ENCODE measurements around the gene ARFGEF3.
"Not testable (repeated sequence)": the region's sequence is repeated elsewhere in the genome, so short reads cannot be mapped to it uniquely, and the experiment has no call there.

The ARFGEF3 gene

DNA sequence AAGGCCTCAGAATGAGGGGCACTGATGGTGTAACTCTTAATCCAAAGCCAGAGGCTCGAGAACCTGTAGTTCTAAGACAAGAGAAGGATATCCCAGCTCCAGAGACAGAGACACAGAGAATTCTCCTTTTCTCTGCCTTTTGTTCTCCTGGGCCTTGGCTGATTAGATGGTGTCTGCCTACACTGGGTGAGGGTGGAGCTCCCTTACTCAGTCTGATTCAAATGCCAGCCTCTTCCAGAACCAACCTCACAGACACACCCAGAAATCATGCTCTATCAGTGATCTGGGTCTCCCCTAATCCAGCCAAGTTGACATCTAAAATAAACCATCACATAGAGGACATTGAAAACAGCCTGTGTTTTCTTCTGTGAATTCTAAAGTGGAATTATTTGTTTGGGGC lies 148.0 kb downstream of the ARFGEF3 start:
- DNase-seq: no peak

GRCh38 chr6:138310294-138310693 lies 148.6 kb downstream of the ARFGEF3 start:
- no peak for DNase-seq

DNA sequence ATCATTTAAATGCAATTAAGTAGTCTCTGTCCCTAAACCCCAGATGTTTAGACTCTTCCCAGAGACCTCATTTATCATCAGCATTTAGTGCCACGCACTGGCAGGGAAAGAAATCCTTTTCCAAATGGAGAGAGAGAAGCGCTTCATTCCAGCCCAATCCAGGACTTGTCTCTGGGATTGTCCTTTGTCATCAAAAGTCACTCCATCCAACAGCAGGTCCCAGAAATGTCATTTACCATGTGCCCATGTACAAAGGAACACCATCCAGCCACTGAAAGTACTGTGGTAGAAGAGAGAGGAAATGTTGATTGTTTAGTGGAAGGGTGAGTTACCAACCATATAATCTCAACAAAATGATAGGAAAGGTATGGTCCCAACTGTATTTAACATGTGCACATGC lies 149.1 kb downstream of the ARFGEF3 start:
- DNase-seq: no peak

DNA sequence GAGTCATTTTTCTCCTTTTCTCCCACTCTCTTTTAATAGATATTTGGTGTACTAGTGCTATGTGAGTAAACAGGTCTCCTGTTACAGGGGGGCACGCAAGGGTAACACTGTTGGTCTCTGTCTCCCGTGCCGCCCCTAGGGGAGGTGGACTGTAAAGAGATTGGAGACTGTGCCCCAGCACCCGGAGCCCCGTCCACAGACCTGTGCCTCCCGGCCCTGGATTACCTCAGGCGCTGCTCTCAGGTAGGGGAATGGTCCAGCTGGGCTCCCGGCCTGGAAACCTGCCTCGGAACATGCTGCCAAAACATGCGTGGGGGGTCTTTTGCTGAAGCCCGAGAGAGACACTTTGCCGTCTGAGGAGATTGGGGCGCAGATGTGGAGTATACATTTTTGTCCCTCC lies 149.5 kb downstream of the ARFGEF3 start:
- DNase-seq: no peak

GRCh38 chr6:138318741-138319375 lies 157.1 kb downstream of the ARFGEF3 start:
- DNase-seq: no peak

DNA sequence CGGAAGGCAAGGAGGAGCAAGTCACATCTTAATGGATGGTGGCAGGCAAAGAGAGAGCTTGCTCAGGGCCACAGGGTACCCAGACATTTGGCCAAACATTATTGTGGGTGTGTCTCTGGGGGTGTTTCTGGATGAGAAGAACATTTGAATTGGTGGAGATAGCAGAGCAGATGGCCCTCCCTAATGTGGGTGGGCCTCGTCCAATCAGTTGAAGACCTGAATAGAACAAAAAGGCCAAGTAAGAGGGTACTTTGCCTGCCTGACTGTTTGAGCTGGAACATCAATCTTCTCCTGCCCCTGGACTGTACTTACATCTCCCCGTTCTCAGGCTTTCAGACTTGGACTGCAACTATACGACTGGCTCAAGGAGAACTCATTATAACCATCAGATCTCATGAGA lies 160.2 kb downstream of the ARFGEF3 start:
- DNase-seq: no peak

GRCh38 chr6:138323821-138324220 lies 162.1 kb downstream of the ARFGEF3 start:
- no peak for DNase-seq

DNA sequence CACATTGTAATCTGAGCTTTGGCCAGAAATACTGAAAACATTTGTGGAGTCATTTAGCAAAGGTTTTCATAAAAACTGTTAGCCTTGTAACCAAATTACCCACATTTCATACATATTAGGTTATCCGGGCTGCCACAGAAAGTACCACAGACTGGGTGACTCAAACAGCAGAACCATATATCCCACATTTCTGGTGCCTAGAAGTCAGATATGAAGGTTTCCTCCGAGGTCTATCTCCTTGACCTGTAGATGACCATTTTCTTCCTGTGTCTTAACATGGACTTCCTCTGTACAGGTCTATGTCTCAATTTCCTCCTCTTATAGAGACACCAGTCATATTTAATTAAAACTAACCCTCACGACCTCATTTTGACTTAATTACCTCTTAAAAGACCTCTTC lies 166.5 kb downstream of the ARFGEF3 start:
- DNase-seq: no peak

- DNase-seq: no peak
Measured at GRCh38 chr6:138330763-138331162, 169.0 kb downstream of the ARFGEF3 start.

DNA sequence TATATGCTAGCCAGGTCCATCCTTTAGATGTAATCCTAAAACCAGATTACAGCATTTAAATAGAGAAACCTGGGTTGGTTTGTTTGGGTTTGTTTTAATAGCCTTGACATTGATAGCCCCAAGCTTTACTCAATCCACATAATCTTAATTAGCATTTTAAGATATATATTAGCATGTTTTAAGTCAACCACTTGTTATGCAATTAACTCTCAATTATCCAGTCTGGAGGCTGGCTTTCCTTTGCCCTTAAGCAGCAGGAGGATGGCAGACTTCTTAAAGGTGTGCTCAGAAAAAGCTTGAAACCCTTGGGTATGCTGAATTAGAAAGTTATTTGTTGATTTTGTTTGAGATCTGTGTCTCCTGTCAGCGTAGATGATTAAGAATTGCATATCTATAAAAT lies 169.7 kb downstream of the ARFGEF3 start:
- DNase-seq: no peak

DNA sequence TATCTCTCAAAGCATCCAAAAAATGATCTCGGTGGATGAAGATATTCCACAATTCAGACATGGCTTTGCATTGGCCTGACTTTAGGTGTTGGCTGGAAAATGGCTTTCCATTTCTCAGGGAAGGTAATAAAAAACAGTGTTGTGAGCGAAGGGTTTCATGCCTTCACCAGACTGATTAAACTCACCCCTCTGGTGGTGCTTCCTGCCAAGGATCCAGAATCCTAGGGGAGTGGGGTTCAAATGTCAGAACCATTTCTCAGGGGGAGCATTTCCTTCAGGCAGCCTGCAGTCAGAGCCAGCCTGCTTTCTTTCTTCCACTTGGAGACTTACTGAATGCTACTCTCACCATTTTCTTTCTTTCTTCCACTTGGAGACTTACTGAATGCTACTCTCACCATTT lies 170.2 kb downstream of the ARFGEF3 start:
- no peak for DNase-seq

DNA sequence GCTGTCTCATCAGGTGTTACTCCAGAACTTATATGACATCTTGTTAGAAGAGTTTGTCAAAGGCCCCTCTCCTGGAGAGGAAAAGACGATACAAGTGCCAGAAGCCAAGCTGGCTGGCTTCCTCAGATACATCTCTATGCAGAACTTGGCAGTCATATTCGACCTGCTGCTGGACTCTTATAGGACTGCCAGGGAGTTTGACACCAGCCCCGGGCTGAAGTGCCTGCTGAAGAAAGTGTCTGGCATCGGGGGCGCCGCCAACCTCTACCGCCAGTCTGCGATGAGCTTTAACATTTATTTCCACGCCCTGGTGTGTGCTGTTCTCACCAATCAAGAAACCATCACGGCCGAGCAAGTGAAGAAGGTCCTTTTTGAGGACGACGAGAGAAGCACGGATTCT lies 172.3 kb downstream of the ARFGEF3 start:
- no peak for DNase-seq

DNA sequence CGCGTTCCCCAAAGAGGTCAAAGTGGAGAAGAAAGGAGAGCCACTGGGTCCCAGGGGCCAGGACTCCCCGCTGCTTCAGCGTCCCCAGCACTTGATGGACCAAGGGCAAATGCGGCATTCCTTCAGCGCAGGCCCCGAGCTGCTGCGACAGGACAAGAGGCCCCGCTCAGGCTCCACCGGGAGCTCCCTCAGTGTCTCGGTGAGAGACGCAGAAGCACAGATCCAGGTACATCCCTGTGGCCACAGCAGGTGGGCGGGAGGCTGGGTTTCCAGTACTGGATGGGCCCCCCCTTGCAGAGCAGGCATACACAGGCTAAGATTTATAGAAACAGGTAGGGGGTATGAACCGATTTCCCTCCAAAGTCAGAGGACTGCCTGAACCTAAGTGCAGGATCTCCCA lies 173.2 kb downstream of the ARFGEF3 start:
- no peak for DNase-seq

DNA sequence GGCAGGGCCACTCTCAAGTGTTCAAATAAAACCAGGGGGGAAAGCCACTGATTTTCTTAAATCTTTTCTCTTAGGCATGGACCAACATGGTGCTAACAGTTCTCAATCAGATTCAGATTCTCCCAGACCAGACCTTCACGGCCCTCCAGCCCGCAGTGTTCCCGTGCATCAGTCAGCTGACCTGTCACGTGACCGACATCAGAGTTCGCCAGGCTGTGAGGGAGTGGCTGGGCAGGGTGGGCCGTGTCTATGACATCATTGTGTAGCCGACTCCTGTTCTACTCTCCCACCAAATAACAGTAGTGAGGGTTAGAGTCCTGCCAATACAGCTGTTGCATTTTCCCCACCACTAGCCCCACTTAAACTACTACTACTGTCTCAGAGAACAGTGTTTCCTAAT lies 174.5 kb downstream of the ARFGEF3 start:
- DNase-seq: no peak

- no peak for DNase-seq
Measured at GRCh38 chr6:138337076-138337475, 175.3 kb downstream of the ARFGEF3 start.

- DNase-seq: no peak
Measured at GRCh38 chr6:138339024-138339423, 177.3 kb downstream of the ARFGEF3 start.

- DNase-seq: no peak
Measured at GRCh38 chr6:138341176-138341575, 179.4 kb downstream of the ARFGEF3 start.

DNA sequence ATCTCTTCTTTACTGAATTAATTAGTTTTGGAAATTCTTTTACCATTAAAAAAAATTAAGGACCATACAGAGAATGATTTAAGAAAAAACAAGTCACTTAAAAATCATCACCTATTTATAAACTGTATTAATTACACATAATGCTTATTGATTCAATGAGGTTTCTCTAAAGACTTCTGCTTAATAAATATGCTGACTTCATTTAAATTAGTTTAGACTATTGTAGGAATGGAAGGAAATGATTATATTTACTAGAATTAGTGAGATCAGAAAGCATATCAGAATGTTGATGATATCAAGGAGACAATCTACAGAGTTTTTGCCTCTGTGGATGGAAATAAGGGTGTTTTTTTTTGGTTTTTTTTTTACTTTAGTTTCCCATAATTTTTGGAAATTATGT lies 181.4 kb downstream of the ARFGEF3 start:
- no peak for DNase-seq

- no peak for DNase-seq
Measured at GRCh38 chr6:138345565-138346285, 184.0 kb downstream of the ARFGEF3 start.

DNA sequence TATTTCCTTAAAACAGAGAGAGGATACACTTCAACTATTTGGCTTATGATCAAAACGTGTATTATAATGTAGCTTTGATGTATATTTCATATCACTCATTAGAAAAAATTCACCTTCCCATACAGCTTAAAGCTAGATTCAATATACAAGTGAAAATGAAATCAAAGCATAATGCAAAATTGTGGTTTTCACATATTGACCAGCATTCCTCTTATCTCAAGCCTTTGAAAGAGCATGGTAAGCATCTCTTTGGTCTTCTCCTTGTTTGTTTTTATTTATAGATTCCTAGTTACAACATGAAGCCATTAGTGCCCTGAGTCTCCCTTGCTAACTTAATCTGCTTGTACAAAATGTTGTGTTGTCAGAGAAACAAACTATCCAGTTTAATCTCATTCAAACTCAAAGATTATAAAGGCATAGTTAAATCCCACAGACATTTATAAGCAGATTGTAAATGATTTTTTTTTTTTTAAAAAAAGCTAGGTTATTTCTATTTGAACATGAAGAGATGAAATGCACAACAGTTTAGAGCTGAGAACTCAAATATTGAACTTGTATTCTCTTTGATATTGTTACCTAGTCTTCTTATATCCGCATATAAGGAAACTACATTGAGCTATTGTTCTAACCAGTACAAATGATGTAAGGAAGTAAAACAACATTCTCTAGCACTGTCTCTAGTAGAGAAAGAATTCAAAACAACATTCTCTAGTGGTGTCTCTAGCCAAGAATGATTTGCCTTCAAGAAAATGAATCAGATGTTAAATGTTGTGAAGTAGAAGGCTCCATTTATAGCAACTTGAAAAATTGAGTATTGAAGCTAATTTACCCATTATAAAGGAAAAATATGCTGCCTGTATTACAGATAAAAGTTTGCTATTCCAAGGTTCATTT lies 184.8 kb downstream of the ARFGEF3 start:
- no peak for DNase-seq

DNA sequence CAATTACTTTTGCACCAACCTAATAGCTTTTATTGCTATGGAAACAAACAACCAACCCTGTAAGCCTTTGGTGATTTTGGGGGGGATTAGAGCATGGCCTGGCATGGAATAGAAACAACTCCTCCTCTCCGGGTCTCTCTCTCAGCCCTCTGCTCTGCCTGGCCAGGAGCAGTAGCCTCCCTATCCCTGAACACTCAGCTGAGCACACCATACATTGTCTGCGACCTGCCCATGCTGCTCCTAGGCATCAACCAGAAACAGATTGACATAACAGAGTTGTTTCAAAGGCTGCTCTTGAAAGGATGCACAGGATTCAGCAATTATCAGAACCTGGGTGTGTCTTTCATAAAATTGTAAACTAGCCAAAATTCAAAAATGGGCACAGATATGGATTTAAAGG lies 186.1 kb downstream of the ARFGEF3 start:
- DNase-seq: no peak

DNA sequence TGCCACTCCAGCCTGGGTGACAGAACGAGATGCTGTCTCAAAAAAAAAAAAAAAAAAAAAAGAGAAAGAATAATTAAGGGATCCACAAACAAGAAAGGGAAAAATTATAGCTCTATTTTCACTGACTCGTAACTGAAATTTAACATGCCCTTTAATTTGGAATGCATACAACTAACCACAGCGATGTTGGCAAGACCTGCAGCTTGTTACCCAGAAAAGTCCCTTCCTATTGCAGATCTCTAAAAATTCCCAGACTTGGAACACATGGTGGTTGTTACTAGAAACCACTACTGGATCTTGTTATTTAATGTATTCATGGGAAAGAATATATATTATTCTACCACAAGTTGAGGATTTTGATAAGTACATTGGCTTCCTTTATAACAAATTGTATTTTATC lies 188.2 kb downstream of the ARFGEF3 start:
- DNase-seq: no peak

GRCh38 chr6:138357928-138358327 lies 196.2 kb downstream of the ARFGEF3 start:
- no peak for DNase-seq

DNA sequence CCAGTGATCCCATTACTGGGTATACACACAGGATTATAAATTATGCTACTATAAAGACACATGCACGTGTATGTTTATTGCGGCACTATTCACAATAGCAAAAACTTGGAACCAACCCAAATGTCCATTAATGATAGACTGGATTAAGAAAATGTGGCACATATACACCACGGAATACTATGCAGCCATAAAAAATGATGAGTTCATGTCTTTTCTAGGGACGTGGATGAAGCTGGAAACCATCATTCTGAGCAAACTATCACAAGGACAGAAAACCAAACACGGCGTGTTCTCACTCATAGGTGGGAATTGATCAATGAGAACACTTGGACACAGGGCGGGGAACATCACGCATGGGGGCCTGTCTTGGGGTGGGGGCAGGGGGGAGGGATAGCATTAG lies 206.9 kb downstream of the ARFGEF3 start:
- DNase-seq: not testable (repeated sequence)
